Left lung (tissue), 10 donors: ENCODE data around the gene MATN4. TPM values are rescaled to one million over a fixed set of nuclear protein-coding genes. Genes with fewer than 3 reads are reported as not detected.

ENCODE experiments used
- ATAC-seq: fragments of 200-7000 bp; cut with Tn5 transposase; one replicate; pipeline ENCODE4 v1.9.1; 2020; ENCODE audit warnings: moderate library complexity
- DNase-seq, 4 donors: peaks; one replicate each; pipeline ENCODE4 v3.0.0-alpha.2; 2013 to 2020
- H3K27ac ChIP-seq, 2 donors: fragments of 200-600 bp; sonication (generic) in 1 of 2; one replicate each; pipeline versions ENCODE4 v1.5.0 to v1.8.0; 2020 to 2021
- H3K27me3 ChIP-seq, 2 donors: fragments of 200-600 bp; sonication (generic) in 1 of 2; one replicate each; pipeline versions ENCODE4 v1.5.0 to v1.8.0; 2020 to 2021
- H3K36me3 ChIP-seq, 2 donors: fragments of 200-600 bp; sonication (generic) in 1 of 2; one replicate each; pipeline versions ENCODE4 v1.5.0 to v1.8.0; 2020 to 2021
- H3K4me1 ChIP-seq, 2 donors: fragments of 200-600 bp; one replicate each; pipeline ENCODE4 v1.8.0; 2021
- H3K4me3 ChIP-seq, 2 donors: fragments of 200-600 bp; sonication (generic) in 1 of 2; one replicate each; pipeline versions ENCODE4 v1.5.0 to v1.8.0; 2020 to 2021; ENCODE audit warnings: mild to moderate bottlenecking in 1 of 2
- H3K9me3 ChIP-seq, 2 donors: fragments of 200-600 bp; sonication (generic) in 1 of 2; one replicate each; pipeline versions ENCODE4 v1.5.0 to v1.8.0; 2020 to 2021
- intact Hi-C, 2 donors: fragments of 100-400 bp; cut with DNase I; formaldehyde crosslinking; loops; one replicate each; pipeline versions ENCODE4 v1.11.2 to v1.14.2; 2022
- polyA plus RNA-seq, 6 donors: library from polyadenylated mRNA; unstranded; fragments of 120-200 nt; gene quantifications; one replicate each; pipeline ENCODE4 v1.2.1, GENCODE V29; 2013; ENCODE audit not compliant: insufficient read length in 6 of 6
- total RNA-seq, 2 donors: library from RNA; stranded (reverse); fragmentation: NEBNext Ultra II Directional; extraction: Animal tissue kit (Norgen Biotek cat#: 25700); gene quantifications; one replicate each; pipeline ENCODE4 v1.2.1, GENCODE V29; 2021
- TF ChIP-seq, protein P1 (sequence below), 2 donors: fragments of 200-600 bp; sonication (generic) in 1 of 2; IDR thresholded peaks; one replicate each; pipeline versions ENCODE4 v1.5.0 to v1.8.0; 2021; ENCODE audit warnings: antibody characterized with exemption in 2 of 2
- donor health status: DM: no; HTN: yes; CAD: no.
- donor health status: DM: no; HTN: no; CAD: no.

Gene MATN4
- total and polyA plus RNA-seq, 8 donors = 0.07 to 0.23 (median 0.13) TPM; not detected in 4

DNA sequence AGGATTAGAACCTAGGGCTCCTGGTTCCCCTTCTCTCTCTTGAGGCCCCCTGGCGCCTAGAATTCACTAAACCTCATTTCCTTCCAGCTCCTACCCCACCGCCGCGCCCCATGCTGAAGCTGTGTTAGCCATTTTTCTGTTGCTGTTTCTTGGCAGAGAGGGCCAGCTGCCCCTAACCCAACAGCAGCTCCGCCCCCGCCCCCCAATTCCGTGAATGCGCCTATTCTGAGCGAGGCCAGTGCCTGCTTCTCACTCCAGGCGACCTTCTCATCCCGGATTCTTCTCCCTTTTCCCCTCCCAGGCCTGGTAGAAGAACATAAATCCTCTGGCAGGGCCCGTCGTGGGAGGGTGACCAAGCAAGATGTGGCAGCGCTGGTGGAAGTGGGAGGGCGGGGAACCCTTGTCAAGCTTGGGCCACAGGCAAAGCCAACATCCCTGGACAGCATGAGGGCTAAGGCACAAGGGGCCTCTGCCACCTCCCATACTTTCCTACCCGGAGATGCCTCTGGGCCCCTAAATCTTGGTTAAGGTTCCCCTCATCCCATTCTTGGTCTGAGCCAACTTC is 941 bp downstream of the MATN4 start:
- no peak for DNase-seq
- Histone ChIP-seq H3K9me3 (no peaks in the 10 kb centered on the region), H3K27me3 (peaks cover 33 to 75% of the 10 kb centered on the region in 2 donors), H3K4me1 (peaks cover 0 to 14% of the 10 kb centered on the region in 2 donors), H3K27ac (no peak overlapping the region), H3K36me3 (no peaks in the 10 kb centered on the region), H3K4me3 (no peak overlapping the region)
- no peak for ATAC-seq
- intact Hi-C loops = no loop called here
- TF ChIP-seq, protein P1, sequence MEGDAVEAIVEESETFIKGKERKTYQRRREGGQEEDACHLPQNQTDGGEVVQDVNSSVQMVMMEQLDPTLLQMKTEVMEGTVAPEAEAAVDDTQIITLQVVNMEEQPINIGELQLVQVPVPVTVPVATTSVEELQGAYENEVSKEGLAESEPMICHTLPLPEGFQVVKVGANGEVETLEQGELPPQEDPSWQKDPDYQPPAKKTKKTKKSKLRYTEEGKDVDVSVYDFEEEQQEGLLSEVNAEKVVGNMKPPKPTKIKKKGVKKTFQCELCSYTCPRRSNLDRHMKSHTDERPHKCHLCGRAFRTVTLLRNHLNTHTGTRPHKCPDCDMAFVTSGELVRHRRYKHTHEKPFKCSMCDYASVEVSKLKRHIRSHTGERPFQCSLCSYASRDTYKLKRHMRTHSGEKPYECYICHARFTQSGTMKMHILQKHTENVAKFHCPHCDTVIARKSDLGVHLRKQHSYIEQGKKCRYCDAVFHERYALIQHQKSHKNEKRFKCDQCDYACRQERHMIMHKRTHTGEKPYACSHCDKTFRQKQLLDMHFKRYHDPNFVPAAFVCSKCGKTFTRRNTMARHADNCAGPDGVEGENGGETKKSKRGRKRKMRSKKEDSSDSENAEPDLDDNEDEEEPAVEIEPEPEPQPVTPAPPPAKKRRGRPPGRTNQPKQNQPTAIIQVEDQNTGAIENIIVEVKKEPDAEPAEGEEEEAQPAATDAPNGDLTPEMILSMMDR (IDR thresholded peaks at IDR 0.05) = no peak

DNA sequence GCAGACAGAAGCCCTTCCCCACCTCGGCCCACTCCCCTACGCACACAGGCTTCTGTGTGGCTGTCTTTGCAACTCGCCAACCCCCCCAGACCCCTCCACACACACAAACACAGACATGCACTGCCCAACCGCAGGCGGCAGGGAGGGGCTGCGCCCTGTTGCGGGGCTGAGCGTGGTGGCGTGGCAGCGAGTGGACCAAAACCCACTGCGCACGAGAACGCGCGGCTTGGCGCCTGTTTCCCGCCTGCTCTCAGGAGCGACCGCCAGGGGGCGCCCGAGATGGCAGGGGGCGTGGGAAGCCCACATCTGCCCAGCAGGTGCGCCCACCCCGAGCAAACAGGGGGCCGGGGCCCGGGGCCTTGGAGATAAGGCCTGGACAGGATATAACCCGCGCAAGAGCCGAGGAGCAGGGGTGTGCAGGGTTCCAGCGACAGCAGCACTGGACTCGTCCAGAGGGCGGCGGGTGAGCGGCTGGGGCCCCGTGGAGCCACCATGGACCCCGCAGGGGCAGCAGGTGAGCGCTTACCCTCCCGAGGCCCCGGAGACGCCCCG is 1.6 kb downstream of the MATN4 start, which contains the start of gene RBPJL:
Gene RBPJL, plus strand, starts transcription at position 410 of the 552 bp plus-strand sequence. Its CDS starts 83 bp downstream, at position 493.
- intact Hi-C loops = no loop called here
- Histone ChIP-seq H3K27ac (no peak within 1 kb of the TSS), H3K4me3 (no peak within 1 kb of the TSS), H3K4me1 (peaks cover 0 to 9% of the 10 kb centered on the region in 2 donors), H3K27me3 (peaks cover 28 to 71% of the 10 kb centered on the region in 2 donors), H3K36me3 (no peaks in the 10 kb centered on the region), H3K9me3 (no peaks in the 10 kb centered on the region)
- TF ChIP-seq, protein P1 (IDR thresholded peaks at IDR 0.05) = peak; percentile 72 to 83
- ATAC-seq (peak; percentile 31), DNase-seq (peak in 1 of 4 donors; percentile 89)

DNA sequence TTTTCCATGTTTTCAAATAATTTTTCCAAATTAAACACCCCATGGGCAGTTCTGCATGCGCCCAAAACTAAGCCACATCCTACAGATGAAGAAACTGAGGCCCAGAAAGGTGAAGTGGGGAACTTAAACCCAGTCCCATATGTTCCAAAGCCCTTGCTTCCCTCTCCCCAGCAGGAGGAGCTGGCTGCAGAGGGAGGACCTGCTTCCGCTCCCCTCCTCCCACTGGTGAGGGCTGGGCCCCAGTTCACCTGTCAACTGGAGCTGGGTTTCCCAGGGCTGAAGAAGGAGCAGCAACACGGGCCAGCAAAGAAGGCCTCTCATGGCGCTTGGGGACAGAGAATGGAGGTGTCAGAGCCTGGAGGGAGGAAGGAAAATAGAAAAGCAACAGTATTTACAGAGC is 2.8 kb downstream of the MATN4 start:
- intact Hi-C loops = no loop called here
- ATAC-seq = no peak
- peaks cover 28 to 75% of the 10 kb centered on the region in 2 donors for H3K27me3 ChIP-seq

DNA sequence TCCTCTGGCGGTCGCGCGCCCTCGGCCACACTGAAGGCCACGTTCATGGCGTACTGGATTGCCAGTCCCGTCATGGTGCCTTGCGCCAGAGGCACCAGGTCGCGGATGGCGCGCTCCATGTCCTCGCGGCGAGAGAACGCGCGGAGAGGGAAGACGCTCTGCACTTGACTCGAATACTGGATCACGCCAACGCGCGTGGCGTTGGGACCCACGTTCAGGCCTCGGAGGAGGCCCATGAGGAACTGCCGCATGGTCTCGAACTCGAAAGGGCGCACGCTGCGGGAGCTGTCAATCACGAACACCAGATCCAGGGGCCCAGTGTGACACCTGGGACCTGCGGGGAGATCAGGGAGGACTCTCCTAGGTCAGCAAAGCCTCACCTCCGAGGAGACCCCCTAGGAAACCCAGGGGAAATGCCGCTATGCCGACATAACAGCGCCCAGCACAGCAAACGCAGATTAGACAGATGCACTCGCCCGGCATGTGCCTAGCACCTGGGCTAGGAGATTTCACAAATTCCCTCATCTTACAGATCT is 3.6 kb downstream of the MATN4 start:
- TF ChIP-seq, protein P1 (IDR thresholded peaks at IDR 0.05) = no peak
- intact Hi-C loops = no loop called here
- H3K36me3 ChIP-seq = no peaks in the 10 kb centered on the region
- no peak for ATAC-seq
- no peaks in the 10 kb centered on the region for H3K9me3 ChIP-seq
- peaks cover 0 to 5% of the 10 kb centered on the region in 2 donors for H3K4me1 ChIP-seq
- no peak for DNase-seq
- H3K27me3 ChIP-seq = peaks cover 28 to 75% of the 10 kb centered on the region in 2 donors
- H3K27ac ChIP-seq = no peak overlapping the region
- no peak overlapping the region for H3K4me3 ChIP-seq

More for the DNA sequence above, 2.8 kb downstream of the MATN4 start:
- Histone ChIP-seq H3K4me3 (no peak overlapping the region), H3K27ac (no peak overlapping the region), H3K4me1 (peaks cover 0 to 5% of the 10 kb centered on the region in 2 donors), H3K9me3 (no peaks in the 10 kb centered on the region), H3K36me3 (no peaks in the 10 kb centered on the region)
- TF ChIP-seq, protein P1 (IDR thresholded peaks at IDR 0.05) = no peak
- DNase-seq = no peak
